ENCODE measurements around the gene TEDDM1.

Gene TEDDM1

DNA sequence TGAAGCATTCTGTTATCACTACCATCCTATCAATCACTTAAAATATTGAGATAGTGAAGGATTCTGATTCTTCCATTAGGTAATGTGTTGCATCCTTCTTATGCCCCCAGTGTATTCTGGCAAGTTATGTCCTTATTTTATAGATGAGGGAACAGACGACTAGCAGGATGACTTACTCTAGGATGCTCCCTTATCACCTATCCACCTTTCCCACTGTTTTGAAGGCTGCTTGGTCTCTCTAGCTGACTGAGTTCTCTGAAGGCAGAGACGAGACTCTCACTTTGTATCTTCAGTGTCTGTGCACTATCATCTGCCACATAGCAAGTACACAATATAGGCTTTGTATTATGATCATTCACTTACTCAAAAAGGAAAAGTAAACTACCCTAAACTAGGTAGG is 12.9 kb downstream of the TEDDM1 start:
- H3K4me3 ChIP-seq (ENCODE audit: low read depth, low read length) = no peak overlapping the region
- TF ChIP-seq CTCF (IDR thresholded peaks at IDR 0.05; ENCODE audit: low read depth, low read length, missing control alignments) = no peak
- no peak for DNase-seq (ENCODE audit: low read depth)

GRCh38 chr1:182386980-182387379 is 13.5 kb downstream of the TEDDM1 start:
- H3K4me3 ChIP-seq (ENCODE audit: low read depth, low read length) = no peak overlapping the region
- no peak for TF ChIP-seq CTCF (IDR thresholded peaks at IDR 0.05; ENCODE audit: low read depth, low read length, missing control alignments)
- no peak for DNase-seq (ENCODE audit: low read depth)

DNA sequence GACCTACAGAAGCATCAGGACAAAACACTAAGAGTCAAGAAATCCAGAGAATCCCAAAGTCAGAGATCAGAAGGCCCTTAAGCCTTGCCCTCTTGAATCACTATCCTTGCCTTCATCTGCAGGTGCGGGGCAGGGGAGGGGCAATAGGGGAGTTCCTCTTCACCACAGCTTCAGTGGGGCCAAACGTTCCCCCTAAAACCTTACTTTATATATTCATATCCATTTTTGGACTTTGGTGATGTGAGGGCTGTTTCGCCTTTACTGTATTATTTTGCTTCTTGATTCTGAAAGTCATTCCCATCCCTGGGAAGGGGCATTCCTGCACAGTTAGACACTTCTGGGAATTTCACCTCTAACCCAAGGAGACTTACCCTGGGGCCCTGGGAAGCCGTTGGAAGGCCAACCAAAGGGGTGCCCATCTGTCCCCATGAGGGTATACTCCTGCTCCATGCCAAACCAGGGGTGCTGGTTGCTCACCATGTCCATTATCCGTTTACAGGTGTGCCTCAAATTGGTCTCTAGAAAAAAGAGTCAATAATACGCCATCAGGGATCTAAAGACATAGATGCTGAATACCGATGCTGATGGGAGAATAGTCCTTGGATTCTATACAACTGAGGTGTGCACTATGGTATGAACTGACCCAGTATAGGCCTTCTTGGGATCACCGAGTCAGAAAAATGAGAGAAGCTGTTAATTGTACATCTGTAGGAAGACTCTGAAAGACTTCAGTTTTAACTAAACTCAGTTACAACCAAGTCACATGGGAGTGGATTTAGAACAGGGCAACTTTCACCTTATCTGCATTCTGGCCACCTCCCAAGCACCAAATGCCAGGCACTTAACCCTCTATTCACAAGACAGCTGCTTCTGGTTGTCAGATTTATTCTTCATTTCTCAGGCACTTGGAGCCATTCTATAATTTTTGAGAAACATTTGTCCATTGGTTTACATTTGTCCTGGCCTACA is 14.3 kb downstream of the TEDDM1 start:
- no peak overlapping the region for H3K4me3 ChIP-seq (ENCODE audit: low read depth, low read length)
- no peak for TF ChIP-seq CTCF (IDR thresholded peaks at IDR 0.05; ENCODE audit: low read depth, low read length, missing control alignments)
- no peak for DNase-seq (ENCODE audit: low read depth)

GRCh38 chr1:182384387-182384960 is 16.0 kb downstream of the TEDDM1 start:
- H3K4me3 ChIP-seq (ENCODE audit: low read depth, low read length) = no peak overlapping the region
- no peak for TF ChIP-seq CTCF (IDR thresholded peaks at IDR 0.05; ENCODE audit: low read depth, low read length, missing control alignments)
- no peak for DNase-seq (ENCODE audit: low read depth)

DNA sequence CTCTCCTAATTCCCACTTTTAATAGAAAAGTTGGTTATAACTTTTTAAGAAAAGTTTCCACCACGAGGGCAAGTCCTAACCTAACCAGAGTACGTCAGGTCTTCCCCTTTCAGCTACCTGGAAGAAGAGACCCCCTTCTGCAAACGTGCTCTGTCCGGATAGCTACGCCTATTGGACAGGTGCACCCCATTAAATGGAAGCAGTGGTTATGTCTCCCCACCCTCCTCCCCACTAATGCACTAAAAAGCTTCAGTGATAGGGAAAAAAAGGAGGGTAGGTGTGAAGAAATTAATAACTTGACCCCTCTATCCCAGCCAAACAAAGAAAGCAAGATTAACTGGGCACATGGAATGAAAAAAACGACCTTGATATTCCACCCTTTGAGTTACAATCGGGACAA is 16.5 kb downstream of the TEDDM1 start:
- DNase-seq (ENCODE audit: low read depth) = no peak
- no peak for TF ChIP-seq CTCF (IDR thresholded peaks at IDR 0.05; ENCODE audit: low read depth, low read length, missing control alignments)

DNA sequence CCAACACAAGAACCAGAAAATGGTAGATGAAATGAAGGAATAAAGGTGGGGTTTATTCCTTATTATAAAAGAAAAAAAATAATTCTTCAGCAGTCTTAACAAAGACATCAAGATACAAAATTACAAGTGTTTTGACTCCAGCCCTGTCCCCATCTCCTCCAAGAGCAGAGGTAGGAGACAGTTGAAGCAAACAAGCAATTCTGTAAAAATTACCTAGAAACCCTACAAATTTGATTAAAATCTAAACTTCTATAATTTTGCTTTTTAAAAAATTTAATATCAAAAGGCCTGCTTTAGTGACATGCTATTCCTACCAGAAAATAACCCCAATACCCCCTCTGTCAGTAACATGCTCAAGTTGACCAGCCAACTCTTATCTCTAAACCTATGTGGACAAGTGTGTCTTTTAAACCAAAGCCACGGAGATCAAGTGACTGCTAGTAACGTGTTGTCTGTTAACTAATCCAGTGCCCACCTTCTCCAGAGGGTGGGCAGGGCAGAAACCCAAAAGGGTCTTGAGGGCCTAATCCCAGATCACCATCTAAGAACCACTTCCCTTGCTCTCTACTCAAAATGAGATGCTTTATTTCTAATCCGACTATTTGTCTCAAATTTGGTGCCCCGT is 17.3 kb downstream of the TEDDM1 start:
- no peak for DNase-seq (ENCODE audit: low read depth)
- no peak overlapping the region for H3K4me3 ChIP-seq (ENCODE audit: low read depth, low read length)
- no peak for TF ChIP-seq CTCF (IDR thresholded peaks at IDR 0.05; ENCODE audit: low read depth, low read length, missing control alignments)

More for the DNA sequence above, 16.5 kb downstream of the TEDDM1 start:
- no peak overlapping the region for H3K4me3 ChIP-seq (ENCODE audit: low read depth, low read length)
